Measurements from ENCODE around the gene GATAD2A.

The GATAD2A gene

GRCh38 chr19:19406878-19407632 lies 1.6 kb downstream of the GATAD2A start:
- Mint-ChIP-seq H3K27ac (peak overlapping the region; percentile 92), H3K27me3 (ENCODE audit: low read depth) (no peaks in the 10 kb centered on the region), H3K9me3 (no peaks in the 10 kb centered on the region), H3K36me3 (ENCODE audit: low read depth) (peaks cover 3% of the 10 kb centered on the region), H3K4me3 (peak overlapping the region; percentile 92), H3K4me1 (ENCODE audit: low read depth) (peaks cover 53% of the 10 kb centered on the region)

- Mint-ChIP-seq H3K4me1 (ENCODE audit: low read depth) (peaks cover 56% of the 10 kb centered on the region), H3K9me3 (no peaks in the 10 kb centered on the region), H3K27ac (no peak overlapping the region), H3K27me3 (ENCODE audit: low read depth) (no peaks in the 10 kb centered on the region), H3K4me3 (no peak overlapping the region), H3K36me3 (ENCODE audit: low read depth) (peaks cover 3% of the 10 kb centered on the region)
Measured at GRCh38 chr19:19407633-19407930, 2.1 kb downstream of the GATAD2A start.

- H3K4me1 Mint-ChIP-seq (ENCODE audit: low read depth): peaks cover 56% of the 10 kb centered on the region
- H3K36me3 Mint-ChIP-seq (ENCODE audit: low read depth): peaks cover 7% of the 10 kb centered on the region
- H3K9me3 Mint-ChIP-seq: no peaks in the 10 kb centered on the region
- no peaks in the 10 kb centered on the region for H3K27me3 Mint-ChIP-seq (ENCODE audit: low read depth)
- no peak overlapping the region for H3K27ac Mint-ChIP-seq
- no peak overlapping the region for H3K4me3 Mint-ChIP-seq
Measured at GRCh38 chr19:19409205-19409604, 3.7 kb downstream of the GATAD2A start.

- no peaks in the 10 kb centered on the region for H3K27me3 Mint-ChIP-seq (ENCODE audit: low read depth)
- H3K36me3 Mint-ChIP-seq (ENCODE audit: low read depth): peaks cover 7% of the 10 kb centered on the region
- no peak overlapping the region for H3K4me3 Mint-ChIP-seq
Measured at GRCh38 chr19:19409631-19410030, 4.2 kb downstream of the GATAD2A start.

GRCh38 chr19:19410553-19411550 lies 5.4 kb downstream of the GATAD2A start:
- Mint-ChIP-seq H3K4me1 (ENCODE audit: low read depth) (peaks cover 52% of the 10 kb centered on the region), H3K36me3 (ENCODE audit: low read depth) (peaks cover 8% of the 10 kb centered on the region), H3K9me3 (no peaks in the 10 kb centered on the region), H3K27ac (peak overlapping the region; percentile 41), H3K4me3 (no peak overlapping the region), H3K27me3 (ENCODE audit: low read depth) (no peaks in the 10 kb centered on the region)

More at GRCh38 chr19:19409631-19410030, 4.2 kb downstream of the GATAD2A start:
- no peak overlapping the region for H3K27ac Mint-ChIP-seq
- H3K9me3 Mint-ChIP-seq: no peaks in the 10 kb centered on the region
- H3K4me1 Mint-ChIP-seq (ENCODE audit: low read depth): peaks cover 57% of the 10 kb centered on the region

GRCh38 chr19:19416280-19416679 lies 10.8 kb downstream of the GATAD2A start:
- Mint-ChIP-seq H3K27ac (no peak overlapping the region), H3K4me1 (ENCODE audit: low read depth) (peaks cover 36% of the 10 kb centered on the region), H3K9me3 (no peaks in the 10 kb centered on the region)

GRCh38 chr19:19417046-19417445 lies 11.6 kb downstream of the GATAD2A start:
- H3K4me3 Mint-ChIP-seq: no peak overlapping the region
- H3K9me3 Mint-ChIP-seq: no peaks in the 10 kb centered on the region
- no peaks in the 10 kb centered on the region for H3K27me3 Mint-ChIP-seq (ENCODE audit: low read depth)
- no peak overlapping the region for H3K27ac Mint-ChIP-seq
- H3K4me1 Mint-ChIP-seq (ENCODE audit: low read depth): peaks cover 36% of the 10 kb centered on the region
- H3K36me3 Mint-ChIP-seq (ENCODE audit: low read depth): peaks cover 9% of the 10 kb centered on the region

More at GRCh38 chr19:19416280-19416679, 10.8 kb downstream of the GATAD2A start:
- H3K4me3 Mint-ChIP-seq: no peak overlapping the region
- peaks cover 9% of the 10 kb centered on the region for H3K36me3 Mint-ChIP-seq (ENCODE audit: low read depth)
- H3K27me3 Mint-ChIP-seq (ENCODE audit: low read depth): no peaks in the 10 kb centered on the region

GRCh38 chr19:19417628-19418245 lies 12.3 kb downstream of the GATAD2A start:
- Mint-ChIP-seq H3K4me3 (no peak overlapping the region), H3K36me3 (ENCODE audit: low read depth) (peaks cover 9% of the 10 kb centered on the region), H3K9me3 (no peaks in the 10 kb centered on the region), H3K4me1 (ENCODE audit: low read depth) (peaks cover 33% of the 10 kb centered on the region), H3K27ac (no peak overlapping the region), H3K27me3 (ENCODE audit: low read depth) (no peaks in the 10 kb centered on the region)

- H3K27ac Mint-ChIP-seq: peak overlapping the region; percentile 64
- no peak overlapping the region for H3K4me3 Mint-ChIP-seq
- H3K36me3 Mint-ChIP-seq (ENCODE audit: low read depth): peaks cover 9% of the 10 kb centered on the region
- no peaks in the 10 kb centered on the region for H3K27me3 Mint-ChIP-seq (ENCODE audit: low read depth)
- H3K9me3 Mint-ChIP-seq: no peaks in the 10 kb centered on the region
- H3K4me1 Mint-ChIP-seq (ENCODE audit: low read depth): peaks cover 29% of the 10 kb centered on the region
Measured at GRCh38 chr19:19418555-19419260, 13.2 kb downstream of the GATAD2A start.

- no peak overlapping the region for H3K4me3 Mint-ChIP-seq
- H3K27ac Mint-ChIP-seq: no peak overlapping the region
- no peaks in the 10 kb centered on the region for H3K27me3 Mint-ChIP-seq (ENCODE audit: low read depth)
- H3K4me1 Mint-ChIP-seq (ENCODE audit: low read depth): peaks cover 23% of the 10 kb centered on the region
- peaks cover 5% of the 10 kb centered on the region for H3K36me3 Mint-ChIP-seq (ENCODE audit: low read depth)
- no peaks in the 10 kb centered on the region for H3K9me3 Mint-ChIP-seq
Measured at GRCh38 chr19:19420570-19421298, 15.3 kb downstream of the GATAD2A start.

GRCh38 chr19:19421299-19421696 lies 15.8 kb downstream of the GATAD2A start:
- Mint-ChIP-seq H3K36me3 (ENCODE audit: low read depth) (peaks cover 3% of the 10 kb centered on the region), H3K4me1 (ENCODE audit: low read depth) (peaks cover 18% of the 10 kb centered on the region), H3K9me3 (no peaks in the 10 kb centered on the region), H3K4me3 (no peak overlapping the region), H3K27ac (no peak overlapping the region), H3K27me3 (ENCODE audit: low read depth) (no peaks in the 10 kb centered on the region)

GRCh38 chr19:19422156-19422555 lies 16.7 kb downstream of the GATAD2A start:
- peaks cover 3% of the 10 kb centered on the region for H3K36me3 Mint-ChIP-seq (ENCODE audit: low read depth)
- no peaks in the 10 kb centered on the region for H3K9me3 Mint-ChIP-seq
- H3K27me3 Mint-ChIP-seq (ENCODE audit: low read depth): no peaks in the 10 kb centered on the region
- peaks cover 21% of the 10 kb centered on the region for H3K4me1 Mint-ChIP-seq (ENCODE audit: low read depth)
- no peak overlapping the region for H3K27ac Mint-ChIP-seq
- H3K4me3 Mint-ChIP-seq: no peak overlapping the region

- peak overlapping the region; percentile 9 for H3K27ac Mint-ChIP-seq
- no peaks in the 10 kb centered on the region for H3K27me3 Mint-ChIP-seq (ENCODE audit: low read depth)
- peaks cover 3% of the 10 kb centered on the region for H3K36me3 Mint-ChIP-seq (ENCODE audit: low read depth)
- H3K4me1 Mint-ChIP-seq (ENCODE audit: low read depth): peaks cover 11% of the 10 kb centered on the region
- no peaks in the 10 kb centered on the region for H3K9me3 Mint-ChIP-seq
- H3K4me3 Mint-ChIP-seq: no peak overlapping the region
Measured at GRCh38 chr19:19423322-19423721, 17.8 kb downstream of the GATAD2A start.

Data from T-helper 1 cell treated with Interleukin-12 subunit alpha and Interleukin-12 subunit beta and Interleukin-4 antibody, amounts not matched to agents 30 μg/mL and 1 μg/mL, for 36 hours (primary cell).